ENCODE data around the gene MASP2.

GRCh38 chr1:11071463-11072215 is 24.6 kb upstream of the MASP2 start:
- TF ChIP-seq SIN3B (IDR thresholded peaks at IDR 0.05; ENCODE audit: low read depth) (no peak), ZBTB11 (CRISPR knock-in tag; IDR thresholded peaks at IDR 0.05) (no peak), RBM22 (IDR thresholded peaks at IDR 0.05; ENCODE audit: low read depth, low read length, poor library complexity, severe bottlenecking) (no peak)
